ENCODE measurements around the gene WDPCP.

The WDPCP gene

DNA sequence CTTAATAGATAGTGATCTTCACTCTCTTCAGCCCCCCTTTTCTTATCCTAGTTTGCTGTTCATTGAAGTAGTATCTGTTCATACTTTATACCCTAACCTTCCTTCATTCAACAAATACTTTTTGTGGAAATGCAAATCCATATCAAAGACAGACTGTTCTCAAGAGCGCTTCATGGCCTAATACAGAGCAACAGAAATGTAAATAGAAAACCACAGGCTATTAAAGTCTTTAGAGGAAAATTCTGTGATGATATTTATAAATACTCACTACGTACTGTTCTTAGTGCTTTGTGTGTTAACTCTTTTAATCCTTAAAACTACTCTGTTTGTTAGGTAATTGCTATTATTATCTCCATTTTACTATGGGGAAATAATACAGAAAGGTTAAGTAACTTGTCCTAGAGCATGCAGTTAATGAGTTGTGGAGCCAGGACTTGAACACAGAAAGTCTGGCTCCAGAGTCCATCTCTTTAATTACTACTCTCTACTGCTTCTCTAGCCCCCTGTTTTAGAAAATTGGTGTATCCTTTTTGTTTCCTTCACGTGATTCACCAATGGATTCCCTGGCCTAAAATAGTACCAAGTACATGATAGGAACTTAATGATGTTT lies 3.4 kb upstream of the WDPCP start:
- H3K4me3 ChIP-seq (ENCODE audit: low read depth, low read length): no peak overlapping the region
- no peak for DNase-seq (ENCODE audit: low read depth)
- TF ChIP-seq, protein P1, sequence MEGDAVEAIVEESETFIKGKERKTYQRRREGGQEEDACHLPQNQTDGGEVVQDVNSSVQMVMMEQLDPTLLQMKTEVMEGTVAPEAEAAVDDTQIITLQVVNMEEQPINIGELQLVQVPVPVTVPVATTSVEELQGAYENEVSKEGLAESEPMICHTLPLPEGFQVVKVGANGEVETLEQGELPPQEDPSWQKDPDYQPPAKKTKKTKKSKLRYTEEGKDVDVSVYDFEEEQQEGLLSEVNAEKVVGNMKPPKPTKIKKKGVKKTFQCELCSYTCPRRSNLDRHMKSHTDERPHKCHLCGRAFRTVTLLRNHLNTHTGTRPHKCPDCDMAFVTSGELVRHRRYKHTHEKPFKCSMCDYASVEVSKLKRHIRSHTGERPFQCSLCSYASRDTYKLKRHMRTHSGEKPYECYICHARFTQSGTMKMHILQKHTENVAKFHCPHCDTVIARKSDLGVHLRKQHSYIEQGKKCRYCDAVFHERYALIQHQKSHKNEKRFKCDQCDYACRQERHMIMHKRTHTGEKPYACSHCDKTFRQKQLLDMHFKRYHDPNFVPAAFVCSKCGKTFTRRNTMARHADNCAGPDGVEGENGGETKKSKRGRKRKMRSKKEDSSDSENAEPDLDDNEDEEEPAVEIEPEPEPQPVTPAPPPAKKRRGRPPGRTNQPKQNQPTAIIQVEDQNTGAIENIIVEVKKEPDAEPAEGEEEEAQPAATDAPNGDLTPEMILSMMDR (IDR thresholded peaks at IDR 0.05; ENCODE audit: control insufficient read depth, extremely low read depth, insufficient read depth): no peak

DNA sequence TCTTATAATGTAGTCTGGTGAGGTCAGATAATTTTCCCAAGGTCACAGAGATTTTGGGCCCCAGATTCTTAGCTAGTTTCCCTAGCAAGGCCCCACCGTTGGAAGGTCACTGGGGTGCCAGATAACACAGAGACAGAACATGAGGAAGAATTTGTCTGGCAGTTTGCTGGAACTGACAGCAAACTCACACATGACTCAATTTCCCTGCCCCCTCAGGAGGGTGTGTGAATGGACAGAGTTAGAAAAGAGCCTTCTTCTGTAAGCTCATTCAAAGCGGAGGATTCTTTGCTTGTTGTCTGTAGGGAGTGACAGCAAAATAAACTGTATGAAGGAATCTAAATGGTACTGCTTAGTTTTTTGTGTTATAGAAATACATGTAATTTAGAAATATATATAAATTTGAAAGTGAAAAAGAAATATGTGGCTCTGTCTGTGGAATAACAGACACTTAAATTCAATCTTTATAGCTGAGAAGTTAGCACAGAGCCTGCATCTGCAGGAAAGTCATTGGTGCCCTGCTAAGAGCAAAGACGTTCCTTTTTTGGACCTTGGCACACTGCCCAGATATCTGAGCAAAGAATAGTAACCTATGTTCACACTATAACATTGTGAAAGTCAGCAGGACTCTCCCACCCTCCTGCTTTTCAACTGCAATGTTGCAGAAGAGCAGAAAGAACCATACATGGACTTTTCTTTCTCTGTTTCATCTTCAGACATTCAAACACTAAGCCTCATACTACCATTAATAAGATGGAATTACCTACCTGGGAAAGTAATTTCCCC lies 2.5 kb upstream of the WDPCP start:
- DNase-seq (ENCODE audit: low read depth): no peak
- TF ChIP-seq, protein P1 (IDR thresholded peaks at IDR 0.05; ENCODE audit: control insufficient read depth, extremely low read depth, insufficient read depth): no peak
- H3K4me3 ChIP-seq (ENCODE audit: low read depth, low read length): no peak overlapping the region

DNA sequence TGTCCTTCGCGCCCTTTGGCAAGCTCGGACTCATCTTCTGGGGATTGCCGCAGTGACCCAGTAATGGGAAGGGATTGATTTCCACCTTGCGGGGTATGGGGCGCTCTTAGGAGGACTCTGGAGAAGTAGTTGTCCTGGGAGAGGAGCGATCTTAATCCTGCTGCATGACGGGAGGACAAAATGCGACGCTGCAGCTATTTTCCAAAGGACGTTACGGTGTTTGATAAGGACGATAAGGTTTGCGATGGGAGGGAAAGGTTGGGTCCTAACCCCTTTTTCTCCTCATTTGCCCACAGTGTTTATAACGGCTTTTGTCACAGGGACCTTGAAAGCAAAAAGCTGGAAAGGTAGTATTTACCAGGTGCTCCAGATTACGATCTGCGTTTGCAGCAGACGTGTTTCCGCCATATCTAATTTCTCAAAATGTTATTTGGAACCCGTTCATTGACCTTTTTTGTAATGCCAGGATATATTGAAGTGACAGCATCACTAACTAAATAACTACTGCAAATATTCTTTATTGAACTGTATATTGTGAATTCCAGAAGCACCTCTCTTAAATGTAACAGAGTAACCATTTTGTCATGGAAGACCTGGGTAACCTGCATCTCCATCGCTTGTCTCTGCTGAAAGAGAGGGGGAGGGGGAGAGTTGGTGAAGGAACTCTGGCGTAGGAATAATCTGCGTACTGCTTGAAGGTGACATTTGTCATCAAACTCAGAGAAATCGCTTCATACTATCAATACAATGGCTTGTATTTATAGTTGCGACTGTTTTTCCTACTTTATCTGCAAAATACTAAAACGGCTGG lies 1.1 kb upstream of the WDPCP start:
- H3K4me3 ChIP-seq (ENCODE audit: low read depth, low read length): peak overlapping the region; percentile 85
- no peak for DNase-seq (ENCODE audit: low read depth)
- TF ChIP-seq, protein P1 (IDR thresholded peaks at IDR 0.05; ENCODE audit: control insufficient read depth, extremely low read depth, insufficient read depth): no peak

DNA sequence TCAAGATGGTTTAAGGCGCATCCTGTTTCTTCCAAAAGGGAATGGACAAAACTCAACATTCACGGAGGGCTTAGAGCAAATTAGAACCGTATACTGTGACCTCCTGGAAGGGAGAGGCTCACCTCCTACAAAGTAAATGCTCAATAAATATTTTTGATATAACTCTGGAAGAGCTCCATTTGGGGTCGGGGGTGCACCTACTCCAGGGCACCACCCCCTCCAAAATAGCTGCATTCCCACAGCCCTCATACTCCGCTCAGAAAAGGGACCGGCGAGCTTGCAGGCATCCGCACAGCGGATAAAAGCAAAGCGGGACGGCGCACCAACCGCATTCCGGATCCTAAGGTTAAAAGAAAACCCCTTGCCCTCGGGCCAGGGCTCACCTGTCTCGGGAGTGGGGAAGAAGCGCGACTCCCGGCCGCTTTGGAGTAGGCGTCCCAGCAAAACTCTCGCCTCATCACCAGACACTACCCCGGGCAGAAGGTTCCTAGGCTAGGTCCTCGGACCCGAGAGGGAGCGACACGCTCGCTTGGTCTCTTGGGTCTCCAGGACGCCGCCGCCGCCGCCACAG lies 378 bp downstream of the WDPCP start:
- peak overlapping the region; percentile 85 for H3K4me3 ChIP-seq (ENCODE audit: low read depth, low read length)
- TF ChIP-seq, protein P1 (IDR thresholded peaks at IDR 0.05; ENCODE audit: control insufficient read depth, extremely low read depth, insufficient read depth): no peak
- no peak for DNase-seq (ENCODE audit: low read depth)

DNA sequence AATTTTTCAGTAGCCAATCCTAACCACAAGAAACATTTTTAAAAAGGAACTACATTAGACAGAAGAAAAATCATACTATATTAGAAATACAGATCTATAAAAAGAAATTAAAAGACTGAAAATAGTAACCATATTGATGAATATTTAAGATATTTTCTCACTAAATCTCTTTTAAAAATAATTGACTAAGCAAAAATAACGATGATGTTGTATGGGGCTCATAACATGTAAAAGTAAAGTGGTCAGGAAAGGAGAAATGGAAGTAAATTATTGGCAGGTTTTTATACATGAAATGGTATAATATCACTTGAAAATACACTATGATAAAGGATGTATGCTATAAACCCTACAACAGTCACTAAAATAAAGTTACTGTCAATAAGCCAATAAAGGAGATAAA lies 5.4 kb downstream of the WDPCP start:
- TF ChIP-seq, protein P1 (IDR thresholded peaks at IDR 0.05; ENCODE audit: control insufficient read depth, extremely low read depth, insufficient read depth): no peak
- DNase-seq (ENCODE audit: low read depth): no peak
- H3K4me3 ChIP-seq (ENCODE audit: low read depth, low read length): no peak overlapping the region

DNA sequence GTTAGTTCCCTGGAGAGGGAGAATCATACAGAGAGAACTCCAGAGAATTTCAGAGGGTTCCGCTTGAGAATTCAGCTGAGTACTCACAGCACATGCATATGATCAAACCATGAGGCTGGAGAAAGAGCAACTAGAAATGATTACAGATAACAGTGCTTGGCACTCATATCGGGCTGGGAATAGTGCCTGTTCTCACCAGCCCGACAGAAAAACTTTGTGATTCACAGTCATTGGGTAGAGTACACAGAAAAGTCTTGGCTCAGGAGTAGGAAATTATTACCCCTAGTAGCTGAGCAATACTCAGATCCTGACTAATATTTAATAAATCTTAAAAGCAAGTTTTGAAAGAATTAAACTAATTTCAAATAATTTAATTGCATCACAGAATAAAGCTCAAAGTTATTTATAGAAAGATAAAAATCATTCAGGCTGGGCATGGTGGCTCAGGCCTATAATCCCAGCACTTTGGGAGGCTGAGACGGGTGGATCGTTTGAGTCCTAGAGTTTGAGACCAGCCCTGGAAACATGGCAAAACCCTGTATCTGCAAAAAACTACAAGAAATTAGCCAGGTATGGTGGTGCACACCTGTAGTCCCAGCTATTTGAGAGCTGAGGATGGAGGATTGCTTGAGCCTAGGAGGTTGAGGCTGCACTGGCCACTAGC lies 6.8 kb downstream of the WDPCP start:
- peak; percentile 33 for DNase-seq (ENCODE audit: low read depth)
- TF ChIP-seq, protein P1 (IDR thresholded peaks at IDR 0.05; ENCODE audit: control insufficient read depth, extremely low read depth, insufficient read depth): no peak
- H3K4me3 ChIP-seq (ENCODE audit: low read depth, low read length): no peak overlapping the region

Data from LNCaP clone FGC (cell line).